ENCODE data around the gene PDE11A.

The PDE11A gene

DNA sequence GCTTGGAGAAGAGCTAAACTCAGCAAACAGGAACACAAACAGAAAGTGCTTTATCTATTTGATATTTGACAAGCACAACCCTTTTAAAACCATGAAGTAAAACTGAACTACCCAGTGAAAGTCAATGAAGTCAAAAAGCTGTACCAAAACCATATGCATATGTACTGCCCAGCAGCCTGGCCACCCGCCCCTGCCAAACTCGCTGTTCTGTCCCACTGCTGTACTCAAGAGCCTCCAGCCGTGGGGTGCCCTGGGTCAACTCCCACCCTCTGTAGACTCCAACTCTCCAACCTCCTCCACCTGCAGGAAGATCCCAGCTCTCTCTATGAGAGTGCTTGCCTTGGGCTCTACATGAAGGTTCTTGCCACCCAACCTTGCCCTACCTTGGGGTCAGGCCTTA is 411.8 kb downstream of the PDE11A start:
- peaks cover 8% of the 10 kb centered on the region for H3K4me1 Mint-ChIP-seq
- peaks cover 35% of the 10 kb centered on the region for H3K27me3 Mint-ChIP-seq
- peak; percentile 40 for ATAC-seq
- H3K36me3 Mint-ChIP-seq: no peaks in the 10 kb centered on the region
- H3K9me3 Mint-ChIP-seq: no peaks in the 10 kb centered on the region
- H3K27ac Mint-ChIP-seq: no peak overlapping the region
- H3K4me3 Mint-ChIP-seq: no peak overlapping the region

DNA sequence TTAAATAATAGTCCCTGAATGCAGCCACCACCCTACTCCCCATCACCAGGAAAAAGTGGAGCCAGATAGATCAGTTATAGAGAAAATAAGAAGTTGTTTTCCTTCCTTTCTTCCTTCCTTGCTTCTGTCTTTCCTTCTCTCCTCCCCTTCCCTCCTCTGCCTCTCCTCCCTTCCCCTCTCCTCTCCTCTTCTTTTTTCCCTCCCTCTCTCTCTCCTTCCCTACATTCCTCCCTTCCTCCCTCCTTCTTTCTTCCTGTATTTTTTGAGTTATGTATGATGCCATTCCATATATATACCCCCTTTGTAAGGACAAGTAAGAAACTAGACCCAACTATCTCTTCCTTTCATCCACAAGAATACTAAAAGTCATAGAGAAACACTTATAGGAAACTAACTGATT is 414.3 kb downstream of the PDE11A start:
- peaks cover 8% of the 10 kb centered on the region for H3K4me1 Mint-ChIP-seq
- H3K36me3 Mint-ChIP-seq: no peaks in the 10 kb centered on the region
- no peak overlapping the region for H3K27ac Mint-ChIP-seq
- H3K27me3 Mint-ChIP-seq: peaks cover 47% of the 10 kb centered on the region
- H3K9me3 Mint-ChIP-seq: no peaks in the 10 kb centered on the region
- no peak overlapping the region for H3K4me3 Mint-ChIP-seq
- no peak for ATAC-seq

DNA sequence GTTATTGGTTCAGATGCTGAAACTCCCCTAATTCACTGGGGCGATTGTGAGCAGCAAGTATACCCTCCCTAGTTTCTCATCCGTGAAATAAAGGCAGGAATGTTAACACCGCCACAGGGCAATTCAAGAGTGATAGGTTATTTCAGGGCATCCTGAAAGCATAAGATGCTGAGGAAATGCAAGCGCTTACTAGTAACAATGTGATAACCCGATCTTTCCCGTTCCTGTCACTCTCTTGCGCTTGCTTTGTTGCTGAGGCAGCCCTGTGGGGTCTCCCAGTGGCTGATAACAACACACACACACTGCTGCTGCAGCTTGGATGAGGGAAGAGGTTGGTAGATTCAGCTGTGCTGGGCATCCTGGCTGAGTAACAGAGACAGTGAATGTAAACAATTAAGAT is 420.7 kb downstream of the PDE11A start:
- no peak overlapping the region for H3K4me3 Mint-ChIP-seq
- no peaks in the 10 kb centered on the region for H3K36me3 Mint-ChIP-seq
- peaks cover 23% of the 10 kb centered on the region for H3K27me3 Mint-ChIP-seq
- no peaks in the 10 kb centered on the region for H3K9me3 Mint-ChIP-seq
- H3K4me1 Mint-ChIP-seq: no peaks in the 10 kb centered on the region
- no peak overlapping the region for H3K27ac Mint-ChIP-seq
- peak; percentile 45 for ATAC-seq

DNA sequence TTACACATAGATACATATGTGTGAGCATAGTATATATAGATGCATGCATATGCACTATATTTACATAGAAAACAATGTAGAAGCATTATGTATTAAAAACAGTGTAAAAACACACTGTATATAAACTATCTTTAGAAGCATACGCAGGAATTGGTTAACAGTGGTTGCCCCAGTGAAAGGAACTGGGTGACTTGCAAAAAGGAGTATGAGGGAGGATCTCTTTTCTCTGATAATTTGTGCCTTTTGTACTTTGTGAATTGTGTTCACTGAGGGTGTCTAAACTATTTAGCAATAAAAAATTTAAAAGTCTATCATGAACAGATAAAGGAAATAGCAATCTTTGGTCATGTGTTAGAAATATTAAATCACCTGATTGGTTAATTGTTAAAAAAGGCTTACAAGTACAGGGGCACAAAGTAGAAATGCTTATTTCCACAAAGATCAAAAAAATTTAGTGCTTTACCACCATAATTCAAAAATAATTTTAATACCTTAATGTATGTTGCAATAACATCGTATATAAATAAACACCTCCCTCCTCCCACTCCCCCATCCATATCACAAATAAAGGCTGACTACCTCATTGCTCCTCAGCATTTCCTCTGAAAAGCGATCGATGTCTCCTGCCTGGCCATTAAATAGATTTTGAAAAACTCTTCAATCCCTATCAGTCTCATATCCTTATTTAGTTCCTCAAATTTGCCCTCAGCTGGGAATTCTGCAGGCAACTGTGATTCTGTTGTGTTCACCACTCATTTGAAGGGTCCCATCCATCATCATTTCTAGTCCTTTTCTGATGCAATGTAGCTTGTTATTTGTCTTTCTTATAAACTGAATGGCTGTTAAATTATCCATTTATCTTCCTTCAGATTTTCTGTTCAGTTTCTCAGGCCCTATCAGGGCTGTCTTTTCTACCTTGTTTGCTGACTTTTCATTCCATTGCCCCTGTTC is 422.7 kb downstream of the PDE11A start:
- no peak for ATAC-seq
- Mint-ChIP-seq H3K27me3 (peaks cover 16% of the 10 kb centered on the region), H3K4me1 (no peaks in the 10 kb centered on the region), H3K9me3 (no peaks in the 10 kb centered on the region), H3K36me3 (no peaks in the 10 kb centered on the region), H3K4me3 (no peak overlapping the region), H3K27ac (no peak overlapping the region)

DNA sequence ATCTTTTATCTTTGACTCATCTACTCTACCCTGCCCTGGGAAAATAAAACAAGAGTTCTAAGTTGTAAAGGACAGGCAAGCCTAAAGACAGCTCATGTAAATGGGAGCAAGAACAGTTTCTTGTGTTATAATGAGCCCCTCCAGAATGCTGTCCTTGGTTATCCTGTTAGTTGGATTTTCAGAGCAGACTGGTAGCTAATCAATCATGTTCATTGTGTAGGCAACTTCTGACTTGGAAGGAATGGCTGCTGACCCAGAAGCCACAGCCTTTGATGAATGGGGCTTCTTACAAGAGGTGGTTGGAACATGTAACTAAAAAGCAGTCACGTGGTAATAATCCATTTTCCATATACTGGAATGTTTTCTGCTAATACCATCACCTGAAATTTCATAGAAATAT is 425.8 kb downstream of the PDE11A start:
- H3K4me1 Mint-ChIP-seq: no peaks in the 10 kb centered on the region
- H3K27ac Mint-ChIP-seq: no peak overlapping the region
- no peak overlapping the region for H3K4me3 Mint-ChIP-seq
- H3K9me3 Mint-ChIP-seq: peaks cover 3% of the 10 kb centered on the region
- H3K27me3 Mint-ChIP-seq: peaks cover 12% of the 10 kb centered on the region
- ATAC-seq: no peak
- H3K36me3 Mint-ChIP-seq: no peaks in the 10 kb centered on the region

DNA sequence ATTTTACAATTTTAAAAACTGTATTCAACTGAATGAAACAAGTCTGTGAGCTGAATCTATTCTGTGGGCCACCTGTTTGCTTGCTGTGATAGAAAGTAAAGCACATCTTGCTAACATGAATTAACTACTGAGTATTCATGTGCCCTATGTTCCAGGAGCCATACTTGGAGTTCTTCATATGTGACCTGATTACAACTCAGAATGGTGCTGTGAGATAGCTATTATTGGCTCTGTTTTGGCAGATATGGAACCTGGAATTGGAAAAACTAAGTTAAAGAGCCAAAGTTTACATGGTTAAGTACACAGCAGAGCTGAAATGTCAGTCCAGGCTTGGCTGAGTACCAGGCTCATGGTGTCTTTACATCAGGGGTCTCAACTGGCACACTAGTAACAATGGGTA is 426.3 kb downstream of the PDE11A start:
- H3K27me3 Mint-ChIP-seq: peaks cover 13% of the 10 kb centered on the region
- ATAC-seq: no peak
- no peaks in the 10 kb centered on the region for H3K36me3 Mint-ChIP-seq
- peaks cover 3% of the 10 kb centered on the region for H3K9me3 Mint-ChIP-seq
- peaks cover under 1% of the 10 kb centered on the region for H3K4me1 Mint-ChIP-seq
- no peak overlapping the region for H3K27ac Mint-ChIP-seq
- no peak overlapping the region for H3K4me3 Mint-ChIP-seq

DNA sequence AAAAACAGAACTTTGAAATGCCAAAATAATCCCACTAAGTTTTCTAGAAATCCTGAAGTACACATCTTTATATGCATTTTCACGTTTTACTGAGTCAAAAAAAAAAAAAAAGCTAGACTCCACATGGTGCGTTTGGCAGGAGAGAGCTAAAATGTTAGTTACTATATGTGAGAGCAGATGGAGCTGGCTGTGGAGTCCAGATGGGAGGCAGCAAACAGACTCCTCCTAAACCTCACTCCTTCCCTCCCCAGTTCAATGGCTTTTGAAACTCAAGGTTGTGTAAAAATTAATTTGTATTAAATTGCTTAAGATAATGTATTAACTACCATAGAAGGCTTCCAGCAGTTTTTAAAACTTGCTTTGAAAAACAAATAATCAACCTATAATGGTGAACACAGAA is 431.2 kb downstream of the PDE11A start:
- H3K4me3 Mint-ChIP-seq: no peak overlapping the region
- peaks cover 21% of the 10 kb centered on the region for H3K27me3 Mint-ChIP-seq

DNA sequence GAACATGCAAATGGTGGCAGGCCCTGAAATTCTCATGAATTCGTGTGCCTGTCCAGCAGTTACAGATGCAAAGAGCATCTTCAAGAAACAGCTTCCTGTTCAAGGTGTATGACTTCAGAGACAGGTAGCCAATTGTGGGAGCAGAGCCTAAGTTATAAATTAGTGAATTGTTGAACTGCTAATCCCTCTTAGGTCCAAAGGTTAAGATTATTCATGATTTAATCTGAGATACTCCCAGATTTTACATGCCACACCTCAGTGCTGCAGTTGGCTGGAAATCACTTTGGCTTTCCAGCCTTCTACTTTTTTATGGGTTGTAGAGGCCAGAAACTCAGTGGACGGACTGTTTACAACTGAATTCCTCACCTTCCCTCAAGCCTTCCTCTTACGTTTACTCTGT is 432.2 kb downstream of the PDE11A start:
- Mint-ChIP-seq H3K9me3 (peaks cover 3% of the 10 kb centered on the region), H3K36me3 (no peaks in the 10 kb centered on the region), H3K4me3 (no peak overlapping the region), H3K27ac (peak overlapping the region; percentile 65), H3K27me3 (peaks cover 21% of the 10 kb centered on the region), H3K4me1 (peaks cover 21% of the 10 kb centered on the region)
- no peak for ATAC-seq

More for the DNA sequence above, 431.2 kb downstream of the PDE11A start:
- peaks cover 18% of the 10 kb centered on the region for H3K4me1 Mint-ChIP-seq
- no peak for ATAC-seq
- H3K36me3 Mint-ChIP-seq: no peaks in the 10 kb centered on the region
- peaks cover 3% of the 10 kb centered on the region for H3K9me3 Mint-ChIP-seq
- no peak overlapping the region for H3K27ac Mint-ChIP-seq

DNA sequence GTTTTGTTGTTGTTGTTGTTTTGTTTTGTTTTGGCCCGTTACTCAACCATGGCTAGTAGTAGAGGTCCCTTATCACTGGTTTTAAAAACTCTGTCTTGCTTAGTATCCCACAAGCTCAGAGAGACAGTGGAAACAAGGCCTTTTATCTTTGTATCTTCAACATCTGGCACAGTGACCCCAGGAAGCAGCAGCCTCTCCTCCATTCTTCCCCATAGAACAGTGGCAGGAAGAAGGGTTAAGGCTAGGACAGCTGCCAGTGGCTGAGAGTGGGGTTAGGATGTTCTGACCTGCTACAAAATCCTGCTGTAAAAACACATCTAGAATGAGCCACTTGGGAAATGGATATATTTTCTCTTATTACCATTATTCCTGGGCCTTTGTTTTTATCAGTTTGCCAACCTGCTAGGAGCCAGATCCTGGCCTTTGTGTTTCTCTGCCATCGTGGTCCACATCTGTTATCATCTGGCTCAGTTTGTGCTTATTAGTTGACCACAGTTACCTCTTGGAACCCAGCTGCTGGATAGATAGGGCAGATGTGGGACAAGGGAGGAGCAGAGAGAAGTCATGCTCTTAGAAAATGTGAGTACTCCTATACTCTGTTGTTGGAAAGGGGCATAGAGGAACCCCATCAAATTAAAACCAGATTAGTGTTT is 433.2 kb downstream of the PDE11A start:
- Mint-ChIP-seq H3K4me3 (no peak overlapping the region), H3K27me3 (peaks cover 21% of the 10 kb centered on the region)

DNA sequence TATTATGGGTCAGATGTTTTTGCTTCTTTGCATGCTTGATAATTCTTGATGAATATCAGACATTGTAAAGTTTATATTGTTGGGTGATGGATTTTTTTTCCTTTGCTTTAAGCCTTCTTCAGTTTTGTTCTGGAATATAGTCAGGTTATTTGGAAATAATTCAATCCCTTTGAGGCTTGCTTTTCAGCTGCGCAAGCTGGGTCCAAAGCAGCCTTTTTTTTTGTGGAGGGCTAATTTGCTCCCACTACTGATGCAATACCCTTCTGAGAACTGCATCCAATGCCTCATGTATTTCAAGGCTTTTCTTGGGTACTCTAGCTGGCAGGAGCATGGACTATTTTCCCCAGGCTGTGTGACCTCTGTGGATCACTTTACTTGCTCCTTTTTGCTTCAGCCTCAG is 434.1 kb downstream of the PDE11A start:
- Mint-ChIP-seq H3K4me1 (peaks cover 39% of the 10 kb centered on the region), H3K27me3 (peaks cover 19% of the 10 kb centered on the region), H3K36me3 (no peaks in the 10 kb centered on the region), H3K27ac (peak overlapping the region; percentile 65), H3K4me3 (no peak overlapping the region), H3K9me3 (peaks cover 3% of the 10 kb centered on the region)
- ATAC-seq: no peak

More for the DNA sequence above, 433.2 kb downstream of the PDE11A start:
- Mint-ChIP-seq H3K9me3 (peaks cover 3% of the 10 kb centered on the region), H3K27ac (peak overlapping the region; percentile 65), H3K36me3 (no peaks in the 10 kb centered on the region), H3K4me1 (peaks cover 32% of the 10 kb centered on the region)
- ATAC-seq: no peak

DNA sequence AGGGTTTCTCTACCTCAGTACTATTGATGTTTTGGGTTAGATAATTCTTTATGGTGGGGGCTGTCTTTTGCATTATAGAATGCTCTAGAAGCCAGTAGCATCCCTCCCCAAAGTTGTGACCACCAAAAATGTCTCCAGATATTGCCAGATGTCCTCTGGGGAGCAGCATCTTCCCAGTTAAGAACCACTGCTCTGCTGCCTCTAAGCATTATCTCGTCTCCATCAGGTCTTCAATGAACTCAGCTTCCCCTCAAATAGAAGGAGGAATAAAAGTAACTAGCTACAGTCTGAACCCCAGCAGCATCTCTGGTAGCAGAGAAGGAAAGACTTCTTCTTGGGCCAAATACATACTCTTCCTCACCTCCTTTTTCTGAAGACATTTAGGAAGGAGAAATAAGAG is 435.9 kb downstream of the PDE11A start:
- peaks cover 47% of the 10 kb centered on the region for H3K4me1 Mint-ChIP-seq
- H3K9me3 Mint-ChIP-seq: no peaks in the 10 kb centered on the region
- peaks cover 8% of the 10 kb centered on the region for H3K27me3 Mint-ChIP-seq
- no peak overlapping the region for H3K4me3 Mint-ChIP-seq
- no peak for ATAC-seq
- peak overlapping the region; percentile 98 for H3K27ac Mint-ChIP-seq
- no peaks in the 10 kb centered on the region for H3K36me3 Mint-ChIP-seq

DNA sequence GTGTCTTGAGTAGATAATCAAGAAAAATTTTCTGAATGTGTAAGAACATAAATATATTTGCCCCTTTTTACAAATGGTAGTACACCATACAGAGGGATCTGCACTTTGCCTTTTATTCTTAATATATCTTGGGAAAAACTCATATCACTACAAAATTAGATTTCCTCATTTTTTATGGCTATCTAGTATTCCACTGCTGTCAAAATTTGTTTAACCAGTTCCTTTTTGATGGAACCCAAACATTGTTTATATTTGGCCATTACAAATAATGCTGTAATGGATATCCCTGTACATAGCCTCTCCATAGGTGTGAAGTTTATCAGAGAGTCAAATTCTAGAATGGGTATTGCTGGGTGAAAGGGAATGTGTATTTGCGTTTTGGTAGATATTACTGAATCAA is 436.9 kb downstream of the PDE11A start:
- Mint-ChIP-seq H3K4me1 (peaks cover 41% of the 10 kb centered on the region), H3K9me3 (no peaks in the 10 kb centered on the region), H3K36me3 (no peaks in the 10 kb centered on the region), H3K27ac (peak overlapping the region; percentile 98), H3K4me3 (no peak overlapping the region), H3K27me3 (peaks cover 2% of the 10 kb centered on the region)
- no peak for ATAC-seq

DNA sequence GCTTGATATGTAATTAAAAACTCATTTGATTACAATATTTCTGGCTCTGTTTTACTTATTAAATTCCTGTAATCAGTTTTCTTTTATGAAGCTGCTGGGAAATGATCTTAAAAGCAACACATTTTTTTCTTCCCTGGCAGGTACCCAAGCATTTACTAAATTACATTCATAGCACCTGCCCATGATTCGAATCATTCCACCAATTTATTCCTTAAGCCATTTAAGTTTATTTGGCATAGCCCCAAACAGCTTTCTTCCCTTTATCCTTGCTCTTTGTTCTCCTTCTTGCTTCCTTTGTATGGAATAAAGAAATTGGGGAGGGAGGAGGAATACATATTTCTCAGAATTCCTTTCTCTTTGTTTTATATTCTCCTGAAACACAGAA is 438.7 kb downstream of the PDE11A start:
- Mint-ChIP-seq H3K9me3 (no peaks in the 10 kb centered on the region), H3K4me3 (peak overlapping the region; percentile 82), H3K27me3 (no peaks in the 10 kb centered on the region), H3K27ac (peak overlapping the region; percentile 98), H3K36me3 (no peaks in the 10 kb centered on the region), H3K4me1 (peaks cover 52% of the 10 kb centered on the region)
- no peak for ATAC-seq

DNA sequence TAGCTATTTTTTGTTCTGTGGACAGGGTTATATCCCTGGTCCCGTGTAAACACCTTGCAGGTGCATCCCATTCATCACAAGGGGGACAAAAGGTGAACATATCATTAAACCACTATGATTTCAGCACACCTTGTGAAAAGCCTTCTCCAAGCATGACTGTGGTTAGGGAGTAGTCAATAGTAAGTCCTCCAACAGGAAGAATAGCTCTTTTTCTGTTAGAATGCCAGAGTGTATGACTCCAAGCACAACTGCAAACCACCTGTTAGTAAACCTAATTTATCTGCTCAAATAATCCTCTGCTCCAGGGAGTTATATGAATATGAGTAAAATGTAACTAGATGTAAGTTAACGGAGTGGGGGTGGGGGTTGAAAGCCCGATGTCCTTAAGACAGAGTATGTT is 439.5 kb downstream of the PDE11A start:
- no peaks in the 10 kb centered on the region for H3K36me3 Mint-ChIP-seq
- peaks cover 52% of the 10 kb centered on the region for H3K4me1 Mint-ChIP-seq
- H3K9me3 Mint-ChIP-seq: no peaks in the 10 kb centered on the region
- H3K27ac Mint-ChIP-seq: peak overlapping the region; percentile 98
- no peak for ATAC-seq
- H3K27me3 Mint-ChIP-seq: no peaks in the 10 kb centered on the region
- no peak overlapping the region for H3K4me3 Mint-ChIP-seq

DNA sequence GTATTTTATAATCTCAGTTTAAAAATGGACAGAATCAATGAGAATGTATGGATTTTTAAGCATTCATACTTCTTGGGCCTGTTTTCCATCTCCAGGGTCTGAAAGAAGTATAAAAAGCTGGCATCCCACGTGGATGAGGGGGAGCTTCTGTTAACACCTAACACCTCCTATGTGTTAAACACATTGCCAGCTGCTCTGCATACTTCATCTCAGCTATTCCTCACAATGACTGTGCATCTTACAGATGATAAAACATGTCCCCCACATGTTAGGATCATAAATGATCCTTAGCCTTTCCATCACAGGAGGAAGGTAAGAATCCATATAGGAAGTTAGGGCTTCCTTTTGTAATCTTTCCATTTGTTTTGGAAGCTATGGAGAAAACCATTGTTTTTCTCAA is 440.9 kb downstream of the PDE11A start:
- H3K4me1 Mint-ChIP-seq: peaks cover 43% of the 10 kb centered on the region
- ATAC-seq: no peak
- H3K9me3 Mint-ChIP-seq: no peaks in the 10 kb centered on the region
- H3K36me3 Mint-ChIP-seq: no peaks in the 10 kb centered on the region
- no peak overlapping the region for H3K27ac Mint-ChIP-seq
- no peak overlapping the region for H3K4me3 Mint-ChIP-seq
- H3K27me3 Mint-ChIP-seq: peaks cover 10% of the 10 kb centered on the region
